WTC11 (cell line): ENCODE data around the gene SEBOX.

Source experiments
- CBFB ChIP-seq: sonication (generic); formaldehyde crosslinking; IDR thresholded peaks from 2 replicates; pipeline ENCODE4 v1.8.1; 2022; ENCODE audit warnings: mild to moderate bottlenecking, low read depth, missing genetic modification reagents
- CTCF ChIP-seq: fragments of 200-600 bp; IDR thresholded peaks from 2 replicates; pipeline ENCODE4 v1.8.0; 2022; ENCODE audit warnings: antibody characterized with exemption
- USF1 ChIP-seq: sonication (generic); formaldehyde crosslinking; IDR thresholded peaks from 2 replicates; pipeline ENCODE4 v1.8.0; 2022; ENCODE audit warnings: mild to moderate bottlenecking, missing genetic modification reagents

GRCh38 chr17:28368306-28368831 lies 3.4 kb upstream of the SEBOX start:
- TF ChIP-seq CBFB (no peak), CTCF (no peak), USF1 (CRISPR knock-in tag) (no peak)
